ENCODE measurements around the gene ALKBH7.

- TF ChIP-seq CTCF (IDR thresholded peaks at IDR 0.05) (peak in 3 of 4 experiments; percentile 29 to 66 (median 35)), POLR2A (IDR thresholded peaks at IDR 0.05) (no peak), POLR2AphosphoS5 (IDR thresholded peaks at IDR 0.05) (no peak)
Observed at GRCh38 chr19:6412447-6413091, 40.0 kb downstream of the ALKBH7 start.
